ENCODE results near the gene NR2F1-AS1.

DNA sequence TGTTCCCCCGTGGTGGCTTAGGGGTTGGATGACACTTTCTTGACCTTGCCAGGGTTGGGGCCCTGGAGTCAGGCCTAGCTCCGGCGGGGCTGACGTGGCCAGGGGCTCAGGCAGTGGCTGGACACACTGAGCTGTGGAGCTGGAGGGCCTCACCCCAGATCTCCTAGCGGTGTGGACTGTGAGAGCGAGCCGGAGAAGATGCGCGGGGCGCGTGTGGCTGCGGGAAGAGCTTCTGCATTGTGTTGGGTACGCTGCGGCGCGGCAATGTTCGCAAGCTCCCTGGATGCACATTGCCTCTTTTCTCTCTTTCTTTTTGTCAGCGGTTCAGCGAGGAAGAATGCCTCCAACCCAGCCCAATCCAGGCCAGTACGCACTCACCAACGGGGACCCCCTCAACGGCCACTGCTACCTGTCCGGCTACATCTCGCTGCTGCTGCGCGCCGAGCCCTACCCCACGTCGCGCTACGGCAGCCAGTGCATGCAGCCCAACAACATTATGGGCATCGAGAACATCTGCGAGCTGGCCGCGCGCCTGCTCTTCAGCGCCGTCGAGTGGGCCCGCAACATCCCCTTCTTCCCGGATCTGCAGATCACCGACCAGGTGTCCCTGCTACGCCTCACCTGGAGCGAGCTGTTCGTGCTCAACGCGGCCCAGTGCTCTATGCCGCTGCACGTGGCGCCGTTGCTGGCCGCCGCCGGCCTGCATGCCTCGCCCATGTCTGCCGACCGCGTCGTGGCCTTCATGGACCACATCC, 6.8 kb upstream of the NR2F1-AS1 start:
- TF ChIP-seq, protein P1, sequence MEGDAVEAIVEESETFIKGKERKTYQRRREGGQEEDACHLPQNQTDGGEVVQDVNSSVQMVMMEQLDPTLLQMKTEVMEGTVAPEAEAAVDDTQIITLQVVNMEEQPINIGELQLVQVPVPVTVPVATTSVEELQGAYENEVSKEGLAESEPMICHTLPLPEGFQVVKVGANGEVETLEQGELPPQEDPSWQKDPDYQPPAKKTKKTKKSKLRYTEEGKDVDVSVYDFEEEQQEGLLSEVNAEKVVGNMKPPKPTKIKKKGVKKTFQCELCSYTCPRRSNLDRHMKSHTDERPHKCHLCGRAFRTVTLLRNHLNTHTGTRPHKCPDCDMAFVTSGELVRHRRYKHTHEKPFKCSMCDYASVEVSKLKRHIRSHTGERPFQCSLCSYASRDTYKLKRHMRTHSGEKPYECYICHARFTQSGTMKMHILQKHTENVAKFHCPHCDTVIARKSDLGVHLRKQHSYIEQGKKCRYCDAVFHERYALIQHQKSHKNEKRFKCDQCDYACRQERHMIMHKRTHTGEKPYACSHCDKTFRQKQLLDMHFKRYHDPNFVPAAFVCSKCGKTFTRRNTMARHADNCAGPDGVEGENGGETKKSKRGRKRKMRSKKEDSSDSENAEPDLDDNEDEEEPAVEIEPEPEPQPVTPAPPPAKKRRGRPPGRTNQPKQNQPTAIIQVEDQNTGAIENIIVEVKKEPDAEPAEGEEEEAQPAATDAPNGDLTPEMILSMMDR (IDR thresholded peaks at IDR 0.05): no peak
- no peak for TF ChIP-seq POLR2A (IDR thresholded peaks at IDR 0.05)
